Measurements from ENCODE around the gene LAMB3.
A peak's percentile ranks its signal among the peaks of the same experiment; 100 is the strongest.

The LAMB3 gene

DNA sequence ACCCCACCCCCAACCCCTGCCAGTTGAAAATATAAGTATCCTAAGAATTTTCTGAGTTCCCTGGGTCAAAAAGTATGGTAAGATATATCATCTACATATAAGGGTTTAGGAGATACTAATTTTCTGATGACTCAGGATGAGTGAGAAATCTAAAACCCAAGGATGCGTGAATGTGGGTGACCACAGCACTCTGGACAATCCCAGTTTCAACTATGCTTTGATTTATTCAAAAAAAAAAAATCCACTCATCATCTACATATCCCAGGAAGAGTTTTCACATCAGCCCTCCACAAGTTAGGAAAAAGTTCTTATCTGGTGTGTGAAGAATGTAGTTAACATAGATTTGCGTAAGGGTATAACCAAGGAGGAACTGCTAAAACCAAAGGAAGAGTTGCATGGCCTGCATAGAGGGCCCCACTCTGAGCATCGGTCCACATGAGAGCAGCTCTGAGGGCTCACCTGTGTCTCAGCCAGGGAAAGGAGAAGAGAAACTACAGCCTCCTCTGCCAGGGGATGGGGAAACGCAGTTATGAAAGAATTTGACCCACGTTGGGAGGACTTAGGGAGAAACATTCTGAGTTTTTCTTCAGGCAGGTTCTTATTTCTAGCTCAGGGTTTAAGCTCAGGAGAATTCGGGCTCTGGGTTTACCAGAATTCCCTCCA lies 18.8 kb downstream of the LAMB3 start:
- TF ChIP-seq SUZ12 (IDR thresholded peaks at IDR 0.05) (no peak), BHLHE40 (IDR thresholded peaks at IDR 0.05; ENCODE audit: borderline replicate concordance) (no peak), HDGF (IDR thresholded peaks at IDR 0.05; ENCODE audit: borderline replicate concordance) (no peak), ELF4 (IDR thresholded peaks at IDR 0.05) (no peak), TARDBP (IDR thresholded peaks at IDR 0.05) (no peak), FOXA1 (IDR thresholded peaks at IDR 0.05) (no peak), NFRKB (IDR thresholded peaks at IDR 0.05) (no peak), LEF1 (IDR thresholded peaks at IDR 0.05; ENCODE audit: borderline replicate concordance) (no peak), ZNF384 (IDR thresholded peaks at IDR 0.05) (no peak), CTBP1 (IDR thresholded peaks at IDR 0.05; ENCODE audit: borderline replicate concordance) (no peak)
- TF ChIP-seq, protein P1, sequence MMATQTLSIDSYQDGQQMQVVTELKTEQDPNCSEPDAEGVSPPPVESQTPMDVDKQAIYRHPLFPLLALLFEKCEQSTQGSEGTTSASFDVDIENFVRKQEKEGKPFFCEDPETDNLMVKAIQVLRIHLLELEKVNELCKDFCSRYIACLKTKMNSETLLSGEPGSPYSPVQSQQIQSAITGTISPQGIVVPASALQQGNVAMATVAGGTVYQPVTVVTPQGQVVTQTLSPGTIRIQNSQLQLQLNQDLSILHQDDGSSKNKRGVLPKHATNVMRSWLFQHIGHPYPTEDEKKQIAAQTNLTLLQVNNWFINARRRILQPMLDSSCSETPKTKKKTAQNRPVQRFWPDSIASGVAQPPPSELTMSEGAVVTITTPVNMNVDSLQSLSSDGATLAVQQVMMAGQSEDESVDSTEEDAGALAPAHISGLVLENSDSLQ (IDR thresholded peaks at IDR 0.05) = no peak
- ChIA-PET POLR2A (no interaction called here), CTCF (no interaction called here)
- DNase-seq (ENCODE audit: extremely low spot score) = no peak

DNA sequence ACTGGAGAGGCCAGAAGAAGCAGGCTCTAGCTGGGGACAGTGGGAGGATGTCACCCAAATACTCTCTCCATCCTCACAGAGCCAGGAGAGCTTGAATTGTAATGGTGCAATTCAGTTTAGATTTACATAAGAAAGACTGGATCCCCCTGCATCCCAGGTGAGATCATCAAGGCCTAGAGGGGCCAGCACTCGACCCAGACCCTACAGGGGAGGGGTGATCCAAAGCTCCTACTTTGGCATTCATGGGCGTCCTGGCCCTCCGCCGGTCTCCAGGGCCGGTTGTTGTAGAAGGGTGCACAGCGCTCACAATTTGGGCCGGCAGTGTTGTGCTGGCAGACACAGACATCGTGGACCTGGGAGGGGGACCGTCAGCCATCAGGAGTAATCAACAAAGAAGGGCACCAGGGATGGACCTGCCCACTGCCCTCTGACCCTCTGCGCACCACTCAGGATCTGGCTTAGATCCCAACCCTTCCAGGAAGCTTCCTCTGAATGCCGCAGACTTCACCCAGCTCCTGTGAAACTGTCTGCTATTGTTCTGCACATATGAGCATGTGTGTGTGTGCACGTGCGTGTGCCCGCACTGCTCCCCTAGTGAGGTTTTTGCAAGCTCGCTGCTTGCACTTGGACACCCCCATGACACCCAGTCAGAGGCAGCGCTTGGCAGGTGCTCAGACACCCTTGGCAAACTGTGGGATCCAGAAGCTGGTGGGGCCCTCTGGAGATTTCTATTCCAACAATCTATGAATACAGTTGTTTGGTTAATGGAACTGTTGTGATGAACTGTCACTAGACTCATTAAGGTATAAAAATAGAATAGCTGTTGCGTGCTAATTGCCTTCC lies 21.6 kb downstream of the LAMB3 start:
- CTCF ChIA-PET = interaction anchor here (1.0 to 1.2 kb wide), 2 partner anchors 40 to 56 kb away, joined by 3 read pairs; no protein-coding TSS in a partner anchor
- DNase-seq (ENCODE audit: extremely low spot score) = no peak
- POLR2A ChIA-PET = no interaction called here
- TF ChIP-seq ZNF384 (IDR thresholded peaks at IDR 0.05) (no peak), CTBP1 (IDR thresholded peaks at IDR 0.05; ENCODE audit: borderline replicate concordance) (no peak), L3MBTL2 (conservative IDR thresholded peaks at IDR 0.05) (no peak), HDGF (IDR thresholded peaks at IDR 0.05; ENCODE audit: borderline replicate concordance) (no peak), FOXK2 (IDR thresholded peaks at IDR 0.05) (no peak), NFRKB (IDR thresholded peaks at IDR 0.05) (no peak), TARDBP (IDR thresholded peaks at IDR 0.05) (no peak), ARNT (IDR thresholded peaks at IDR 0.05) (no peak), LEF1 (IDR thresholded peaks at IDR 0.05; ENCODE audit: borderline replicate concordance) (no peak), SUZ12 (IDR thresholded peaks at IDR 0.05) (no peak), FOXA1 (IDR thresholded peaks at IDR 0.05) (no peak), BHLHE40 (IDR thresholded peaks at IDR 0.05; ENCODE audit: borderline replicate concordance) (no peak), ELF4 (IDR thresholded peaks at IDR 0.05) (no peak), SP1 (IDR thresholded peaks at IDR 0.05) (no peak), FOXM1 (IDR thresholded peaks at IDR 0.05; ENCODE audit: borderline replicate concordance) (no peak)
- TF ChIP-seq, protein P1 (IDR thresholded peaks at IDR 0.05) = no peak

DNA sequence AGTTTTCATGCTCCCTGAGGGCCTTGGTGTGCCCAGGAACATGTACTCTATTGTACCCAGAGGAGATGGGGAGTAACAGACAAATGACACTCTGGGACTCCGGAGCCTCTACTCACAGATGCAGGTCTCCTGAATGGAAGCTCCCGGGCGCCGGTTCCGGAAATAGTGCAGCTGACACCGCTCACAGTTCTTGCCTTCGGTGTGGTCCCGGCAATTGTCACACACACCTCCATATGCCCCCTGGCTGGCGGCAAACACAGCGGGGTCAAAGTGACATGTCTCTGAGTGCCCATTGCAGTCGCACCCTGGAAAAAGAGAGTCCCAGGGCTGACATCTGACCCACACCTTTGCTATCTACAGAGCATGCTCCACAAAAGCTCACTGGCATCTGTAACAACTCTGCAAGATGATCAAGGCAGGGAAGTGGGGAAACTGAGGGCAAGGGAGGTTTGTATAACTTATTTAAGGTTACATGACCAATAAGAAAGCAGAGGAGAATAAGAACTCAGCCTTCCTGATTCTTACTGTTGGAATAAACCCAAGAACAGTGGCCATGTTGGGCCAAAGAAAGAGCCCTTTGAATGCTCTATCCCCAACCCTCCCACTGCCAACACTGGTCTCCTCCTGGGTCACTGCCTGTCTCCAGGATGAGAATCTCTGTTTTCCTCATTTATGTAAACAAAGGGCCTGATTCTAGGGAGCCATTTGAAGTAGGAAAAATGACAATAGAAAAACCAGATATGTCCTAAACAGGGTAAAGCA lies 22.4 kb downstream of the LAMB3 start:
- ChIA-PET POLR2A (no interaction called here), CTCF (interaction anchor here (0.7 to 1.2 kb wide), 5 partner anchors 13 to 55 kb away, joined by 3 to 5 read pairs (median 3); no protein-coding TSS in a partner anchor)
- no peak for TF ChIP-seq ELF4 (IDR thresholded peaks at IDR 0.05)
- DNase-seq (ENCODE audit: extremely low spot score) = no peak

DNA sequence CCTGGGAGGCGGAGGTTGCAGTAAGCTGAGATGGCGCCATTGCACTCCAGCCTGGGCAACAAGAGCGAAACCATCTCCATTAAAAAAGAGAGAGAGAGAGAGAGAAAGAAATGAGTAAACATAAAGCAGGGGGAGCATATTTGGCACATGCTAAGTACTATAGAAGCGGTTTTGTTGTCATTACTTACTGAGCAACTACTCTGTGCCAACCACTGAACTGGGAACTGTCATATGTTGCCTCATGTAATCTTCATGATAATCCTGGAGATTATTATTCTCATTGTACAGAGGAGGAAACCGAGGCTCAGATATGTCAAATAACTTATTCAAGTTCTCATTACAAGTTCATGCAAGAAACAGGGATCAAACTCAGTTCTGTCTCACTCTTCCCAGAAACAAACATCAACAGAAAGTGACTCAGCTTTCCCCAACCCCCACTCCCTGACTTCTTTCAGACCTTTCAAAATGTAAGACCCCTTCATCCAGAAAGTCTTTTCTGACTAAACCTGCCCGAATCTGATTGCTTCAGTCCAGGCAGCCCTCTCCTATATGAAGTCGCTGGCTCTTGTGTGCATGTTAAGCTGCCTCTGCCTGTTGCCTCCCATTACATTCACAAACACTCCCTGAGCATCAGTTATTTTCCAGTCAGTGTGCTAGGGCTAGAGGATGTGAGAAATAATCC lies 23.5 kb downstream of the LAMB3 start:
- no peak for DNase-seq (ENCODE audit: extremely low spot score)
- TF ChIP-seq L3MBTL2 (conservative IDR thresholded peaks at IDR 0.05) (no peak), HDGF (IDR thresholded peaks at IDR 0.05; ENCODE audit: borderline replicate concordance) (no peak), FOXM1 (IDR thresholded peaks at IDR 0.05; ENCODE audit: borderline replicate concordance) (no peak), SP1 (IDR thresholded peaks at IDR 0.05) (no peak), FOXA1 (IDR thresholded peaks at IDR 0.05) (no peak), ARNT (IDR thresholded peaks at IDR 0.05) (no peak), BHLHE40 (IDR thresholded peaks at IDR 0.05; ENCODE audit: borderline replicate concordance) (no peak)
- CTCF ChIA-PET = interaction anchor here (0.7 to 1.1 kb wide), 2 partner anchors 14 to 52 kb away, joined by 3 to 5 read pairs; no protein-coding TSS in a partner anchor
- POLR2A ChIA-PET = no interaction called here

DNA sequence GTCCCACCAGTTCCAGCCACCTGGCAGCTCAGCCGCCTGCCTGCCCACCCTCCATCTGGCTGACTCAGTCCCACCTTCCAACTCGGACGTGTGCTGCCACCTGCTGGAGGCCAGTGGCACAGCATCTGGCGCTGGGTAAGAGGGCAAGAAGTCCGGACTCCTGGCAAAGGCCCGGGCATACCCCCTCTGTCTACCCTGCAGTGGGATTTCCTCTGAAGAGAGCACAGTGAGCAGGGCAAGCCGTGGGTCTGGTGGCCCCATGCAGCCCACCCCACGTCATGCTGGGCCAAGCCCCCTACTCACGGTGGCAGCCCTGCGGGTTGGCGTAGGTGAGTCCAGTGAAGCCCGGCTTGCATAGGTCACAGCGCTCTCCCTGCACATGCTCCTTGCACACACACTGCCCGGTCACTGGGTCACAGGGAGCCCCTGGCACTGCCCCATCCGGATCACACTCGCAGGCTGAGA lies 24.5 kb downstream of the LAMB3 start:
- TF ChIP-seq HDGF (IDR thresholded peaks at IDR 0.05; ENCODE audit: borderline replicate concordance) (no peak), BHLHE40 (IDR thresholded peaks at IDR 0.05; ENCODE audit: borderline replicate concordance) (no peak), CTBP1 (IDR thresholded peaks at IDR 0.05; ENCODE audit: borderline replicate concordance) (no peak), ELF4 (IDR thresholded peaks at IDR 0.05) (no peak), SUZ12 (IDR thresholded peaks at IDR 0.05) (no peak), L3MBTL2 (conservative IDR thresholded peaks at IDR 0.05) (no peak), FOXA1 (IDR thresholded peaks at IDR 0.05) (no peak), NFRKB (IDR thresholded peaks at IDR 0.05) (no peak), FOXM1 (IDR thresholded peaks at IDR 0.05; ENCODE audit: borderline replicate concordance) (no peak)
- TF ChIP-seq, protein P1 (IDR thresholded peaks at IDR 0.05) = no peak
- CTCF ChIA-PET = interaction anchor here (0.6 to 1.1 kb wide), 16 partner anchors 9 to 663 kb away, joined by 3 to 6 read pairs (median 4); partner anchors contain the start of gene G0S2
- peak; percentile 89 for DNase-seq (ENCODE audit: extremely low spot score)
- POLR2A ChIA-PET = interaction anchor here (0.9 kb wide), 1 partner anchor 45 kb away, joined by 3 read pairs; the partner anchor contains the start of gene CAMK1G
